OCI-LY7 (cell line): ENCODE data around the gene PRKD3. TPM values are rescaled to one million over a fixed set of nuclear protein-coding genes. Genes with fewer than 3 reads are reported as not detected.
A peak's percentile ranks its signal among the peaks of the same experiment; 100 is the strongest.

Source experiments
- BruUV-seq: library from RNA; stranded (reverse); fragments of 400-500 nt; replicated peaks from 2 replicates; lab custom pipeline; 2021; lab: Mats Ljungman, UMichigan
- CTCF ChIA-PET: fragments of 300-600 bp; sonication (Branson Sonifier 250); formaldehyde crosslinking; loops from one replicate; lab custom pipeline; 2022; ENCODE audit warnings: antibody characterized with exemption; ENCODE audit not compliant: unreplicated experiment; lab: Charles Lee
- POLR2A ChIA-PET: fragments of 300-600 bp; sonication (Branson Sonifier 250); formaldehyde crosslinking; loops from one replicate; lab custom pipeline; 2022; ENCODE audit warnings: antibody characterized with exemption; lab: Charles Lee
- DNase-seq: peaks from one replicate; pipeline ENCODE4 v3.0.0-alpha.2; 2015; ENCODE audit warnings: low spot score
- H2AFZ ChIP-seq: fragments of 200-600 bp; sonication (generic), shearing (Covaris generic); 2 replicates; pipeline ENCODE4 v1.6.1; 2014; ENCODE audit warnings: mild to moderate bottlenecking, antibody characterized with exemption, low read length, moderate library complexity
- H3K27ac ChIP-seq: fragments of 200-600 bp; sonication (generic); 2 replicates; pipeline ENCODE4 v1.5.1; 2014; ENCODE audit warnings: mixed run types, low read depth, mild to moderate bottlenecking, moderate library complexity, low read length, inconsistent platforms; ENCODE audit not compliant: poor library complexity, severe bottlenecking
- H3K36me3 ChIP-seq: fragments of 200-600 bp; sonication (generic); 2 replicates; pipeline ENCODE4 v1.6.1; 2014; ENCODE audit warnings: mild to moderate bottlenecking, antibody characterized with exemption, low read length, moderate library complexity, mixed read lengths; ENCODE audit not compliant: insufficient read depth
- H3K4me1 ChIP-seq: fragments of 200-600 bp; sonication (generic); 2 replicates; pipeline ENCODE4 v1.5.1; 2014; ENCODE audit warnings: mild to moderate bottlenecking, low read length; ENCODE audit not compliant: insufficient read depth, poor library complexity, severe bottlenecking
- H3K4me2 ChIP-seq: fragments of 200-600 bp; sonication (generic); 2 replicates; pipeline ENCODE4 v1.6.1; 2014; ENCODE audit warnings: mild to moderate bottlenecking, low read length
- H3K4me3 ChIP-seq: fragments of 200-600 bp; sonication (generic); 2 replicates; pipeline ENCODE4 v1.5.1; 2014; ENCODE audit warnings: mild to moderate bottlenecking, low read depth, low read length; ENCODE audit not compliant: poor library complexity, severe bottlenecking
- H3K79me2 ChIP-seq: fragments of 200-600 bp; sonication (generic); 2 replicates; pipeline ENCODE4 v1.6.1; 2016; ENCODE audit warnings: low read depth, mild to moderate bottlenecking, low read length, moderate library complexity, mixed read lengths; ENCODE audit not compliant: insufficient read depth
- H3K9me2 ChIP-seq: fragments of 200-600 bp; sonication (generic); 2 replicates; pipeline ENCODE4 v1.6.1; 2016; ENCODE audit warnings: mild to moderate bottlenecking, low read length, mixed read lengths; ENCODE audit not compliant: insufficient read depth
- H3K9me3 ChIP-seq: fragments of 200-600 bp; sonication (generic); 2 replicates; pipeline ENCODE4 v1.6.1; 2014; ENCODE audit warnings: mild to moderate bottlenecking, mixed run types, low read length, mixed read lengths
- H4K20me1 ChIP-seq: fragments of 200-600 bp; sonication (generic); 2 replicates; pipeline ENCODE4 v1.6.1; 2014; ENCODE audit warnings: mild to moderate bottlenecking, antibody characterized with exemption, low read length, moderate library complexity, mixed read lengths; ENCODE audit not compliant: insufficient read depth
- CTCF ChIP-seq: fragments of 200-600 bp; sonication (generic); conservative IDR thresholded peaks from 2 replicates; pipeline ENCODE4 v1.5.1; 2014; ENCODE audit warnings: mild to moderate bottlenecking, antibody characterized with exemption, low read length, moderate library complexity, mixed read lengths
- EZH2phosphoT487 ChIP-seq: fragments of 200-600 bp; sonication (generic); IDR thresholded peaks from 2 replicates; pipeline ENCODE4 v1.6.1; 2018; ENCODE audit warnings: low read depth, borderline replicate concordance, mild to moderate bottlenecking, mixed run types, antibody characterized with exemption, low read length, moderate library complexity, mixed read lengths
- intact Hi-C: fragments of 100-400 bp; cut with micrococcal nuclease; formaldehyde crosslinking; loops from one replicate; pipeline ENCODE4 v1.10.0; 2022; ENCODE audit not compliant: unreplicated experiment
- total RNA-seq, 2 experiments: library from RNA; depleted of rRNA in 1 of 2; stranded (reverse); fragments of >200 nt in 1 of 2; shearing (Covaris generic) in 1 of 2; gene quantifications; 2 replicates each; pipeline ENCODE4 v1.2.3, GENCODE V29; 2014 to 2022

PRKD3 gene
- total RNA-seq, 2 experiments from 2014 or later = 74.3 to 174 TPM

- ChIA-PET POLR2A (interaction anchor here (0.6 to 17.9 kb wide), 22 partner anchors 7 to 1310 kb away, joined by 3 to 365 read pairs (median 7); no protein-coding TSS in a partner anchor), CTCF (no interaction called here)
- peaks cover 44% of the 10 kb centered on the region for H4K20me1 ChIP-seq
- intact Hi-C loops = loop anchor here (1.0 to 5.0 kb wide), 3 partner anchors 15 to 332 kb away; partner anchors contain the start of gene CEBPZOS
- H3K79me2 ChIP-seq = peaks cover 68% of the 10 kb centered on the region
- peak overlapping the region; percentile 96 for H3K4me2 ChIP-seq
- H2AFZ ChIP-seq = no peak overlapping the region
- peak overlapping the region; percentile 81 for H3K27ac ChIP-seq
- peaks cover 62% of the 10 kb centered on the region for H3K36me3 ChIP-seq
- BruUV-seq = no TSS peak
- no peaks in the 10 kb centered on the region for H3K9me2 ChIP-seq
- no peaks in the 10 kb centered on the region for H3K9me3 ChIP-seq
- H3K4me3 ChIP-seq = peak overlapping the region; percentile 98
- no peak for TF ChIP-seq EZH2phosphoT487
- no peak for TF ChIP-seq CTCF
- peak; percentile 50 for DNase-seq
- H3K4me1 ChIP-seq = peaks cover 67% of the 10 kb centered on the region
Observed at GRCh38 chr2:37322368-37322767, 2.3 kb downstream of the PRKD3 start.

GRCh38 chr2:37321029-37321682, 3.5 kb downstream of the PRKD3 start:
- CTCF ChIA-PET = interaction anchor here (0.9 kb wide), 1 partner anchor 17 kb away, joined by 3 read pairs; no protein-coding TSS in a partner anchor
- Histone ChIP-seq H2AFZ (no peak overlapping the region), H3K79me2 (peaks cover 80% of the 10 kb centered on the region), H3K27ac (peak overlapping the region; percentile 30), H3K9me3 (no peaks in the 10 kb centered on the region), H4K20me1 (peaks cover 51% of the 10 kb centered on the region), H3K4me2 (peak overlapping the region; percentile 96), H3K4me3 (peak overlapping the region; percentile 98), H3K36me3 (peaks cover 74% of the 10 kb centered on the region), H3K9me2 (no peaks in the 10 kb centered on the region), H3K4me1 (peaks cover 73% of the 10 kb centered on the region)
- intact Hi-C loops = loop anchor here (5.0 kb wide), 1 partner anchor 124 kb away; the partner anchor contains the start of gene CEBPZOS
- no TSS peak for BruUV-seq
- POLR2A ChIA-PET = interaction anchor here (1.0 to 17.9 kb wide), 10 partner anchors 9 to 334 kb away, joined by 3 to 365 read pairs (median 16); no protein-coding TSS in a partner anchor
- TF ChIP-seq EZH2phosphoT487 (no peak), CTCF (no peak)
- DNase-seq = no peak
